Duodenal mucosa (tissue), 2 donors: ENCODE results near the gene IGFL2.
"Not testable (repeated sequence)": the region's sequence is repeated elsewhere in the genome, so short reads cannot be mapped to it uniquely, and the experiment has no call there.

Experiments
- H3K27ac ChIP-seq: one replicate; pipeline ENCODE4 v1.7.0; 2013; ENCODE audit warnings: low read depth, low read length
- H3K27me3 ChIP-seq, 2 donors: one replicate each; pipeline ENCODE4 v1.7.0; 2013; ENCODE audit warnings: low read length in 2 of 2, control low read depth in 1 of 2; ENCODE audit not compliant: insufficient read depth in 2 of 2, control insufficient read depth in 1 of 2
- H3K36me3 ChIP-seq, 2 donors: one replicate each; pipeline ENCODE4 v1.7.0; 2013; ENCODE audit warnings: low read length in 2 of 2, control low read depth in 1 of 2; ENCODE audit not compliant: insufficient read depth in 2 of 2, control insufficient read depth in 1 of 2
- H3K4me1 ChIP-seq, 2 donors: one replicate each; pipeline ENCODE4 v1.7.0; 2013; ENCODE audit warnings: low read length in 2 of 2, control low read depth in 1 of 2; ENCODE audit not compliant: insufficient read depth in 2 of 2, control insufficient read depth in 1 of 2
- H3K4me3 ChIP-seq, 2 donors: one replicate each; pipeline ENCODE4 v1.7.0; 2013; ENCODE audit warnings: low read length in 2 of 2, low read depth in 1 of 2
- H3K9ac ChIP-seq, 2 donors: one replicate each; pipeline ENCODE4 v1.7.0; 2013; ENCODE audit warnings: low read length in 2 of 2, low read depth in 1 of 2
- H3K9me3 ChIP-seq, 2 donors: one replicate each; pipeline ENCODE4 v1.7.0; 2013; ENCODE audit warnings: low read length in 2 of 2, control low read depth in 1 of 2; ENCODE audit not compliant: control insufficient read depth in 1 of 2

IGFL2 gene

DNA sequence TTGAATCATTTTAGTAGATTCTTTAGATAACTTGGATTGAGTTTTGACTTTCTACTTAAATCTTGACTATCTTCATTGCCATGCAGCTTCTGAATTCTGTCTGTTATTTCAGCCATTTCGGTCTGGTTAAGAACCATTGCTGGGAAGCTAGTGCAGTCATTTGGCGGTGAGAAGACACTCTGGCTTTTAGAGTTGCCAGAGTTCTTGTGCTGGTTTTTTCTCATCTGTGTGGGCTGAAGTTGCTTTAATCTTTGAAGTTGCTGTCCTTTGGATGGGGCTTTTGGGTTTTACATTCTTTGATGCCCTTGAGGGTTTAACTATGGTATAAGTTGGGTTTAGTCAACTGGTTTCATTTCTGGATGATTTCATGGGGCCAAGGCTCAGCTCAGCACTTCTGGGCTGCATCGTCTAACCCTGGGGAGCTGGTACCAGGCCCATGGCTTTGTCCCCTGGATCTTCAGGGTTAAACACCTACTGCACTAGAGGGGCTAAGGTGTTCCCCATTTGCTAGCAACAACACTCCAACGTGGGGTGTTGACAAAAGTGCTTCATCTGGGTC, 10.0 kb upstream of the IGFL2 start:
- no peak overlapping the region for H3K4me3 ChIP-seq
- no peak overlapping the region for H3K27ac ChIP-seq
- no peaks in the 10 kb centered on the region for H3K36me3 ChIP-seq
- H3K9ac ChIP-seq, result no peak overlapping the region
- H3K27me3 ChIP-seq, result no peaks in the 10 kb centered on the region
- H3K4me1 ChIP-seq, result no peaks in the 10 kb centered on the region
- no peaks in the 10 kb centered on the region for H3K9me3 ChIP-seq

DNA sequence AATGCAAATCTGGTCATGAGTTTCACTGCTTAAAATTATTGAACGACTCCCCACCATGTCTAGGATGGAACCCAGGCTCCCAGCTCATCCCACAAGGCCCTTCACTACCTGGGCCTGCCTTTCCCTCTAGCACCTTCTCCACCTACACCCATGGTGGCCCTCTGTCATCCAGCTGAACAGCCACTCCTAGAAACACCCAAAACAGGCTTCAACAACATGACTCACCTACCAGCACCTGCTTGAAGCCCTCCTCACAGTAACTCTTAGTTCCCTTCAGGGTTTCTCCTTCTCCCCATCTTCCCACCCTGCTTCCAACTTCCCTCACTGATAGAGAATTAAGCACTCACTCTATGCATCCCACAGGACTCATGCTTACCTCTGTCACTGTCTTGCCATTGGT, 6.6 kb upstream of the IGFL2 start:
- H3K27ac ChIP-seq, result no peak overlapping the region
- H3K4me3 ChIP-seq, result no peak overlapping the region

DNA sequence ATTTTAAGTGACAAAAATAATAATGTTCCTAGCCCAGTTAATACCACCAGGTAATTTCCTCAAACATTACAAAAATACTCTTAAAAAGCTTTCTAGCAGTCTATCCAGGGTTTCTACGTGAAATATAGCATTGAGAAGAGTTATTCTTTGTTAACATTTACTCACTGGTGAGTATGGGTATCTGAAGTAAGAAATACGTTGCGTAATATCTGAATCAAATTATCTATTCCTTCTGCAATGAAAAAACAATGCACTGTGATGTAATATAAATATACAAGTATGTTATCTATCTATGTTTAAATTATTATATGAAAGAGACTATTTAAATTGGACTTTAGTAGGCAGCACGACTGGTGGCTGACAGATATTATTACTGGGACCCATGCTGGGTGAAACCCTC, 5.7 kb upstream of the IGFL2 start:
- Histone ChIP-seq H3K27ac (no peak overlapping the region), H3K27me3 (no peaks in the 10 kb centered on the region), H3K9ac (no peak overlapping the region), H3K4me3 (no peak overlapping the region), H3K9me3 (no peaks in the 10 kb centered on the region), H3K36me3 (no peaks in the 10 kb centered on the region), H3K4me1 (no peaks in the 10 kb centered on the region)

More for the DNA sequence above, 6.6 kb upstream of the IGFL2 start:
- Histone ChIP-seq H3K9me3 (no peaks in the 10 kb centered on the region), H3K4me1 (no peaks in the 10 kb centered on the region), H3K27me3 (no peaks in the 10 kb centered on the region), H3K36me3 (no peaks in the 10 kb centered on the region), H3K9ac (no peak overlapping the region)

DNA sequence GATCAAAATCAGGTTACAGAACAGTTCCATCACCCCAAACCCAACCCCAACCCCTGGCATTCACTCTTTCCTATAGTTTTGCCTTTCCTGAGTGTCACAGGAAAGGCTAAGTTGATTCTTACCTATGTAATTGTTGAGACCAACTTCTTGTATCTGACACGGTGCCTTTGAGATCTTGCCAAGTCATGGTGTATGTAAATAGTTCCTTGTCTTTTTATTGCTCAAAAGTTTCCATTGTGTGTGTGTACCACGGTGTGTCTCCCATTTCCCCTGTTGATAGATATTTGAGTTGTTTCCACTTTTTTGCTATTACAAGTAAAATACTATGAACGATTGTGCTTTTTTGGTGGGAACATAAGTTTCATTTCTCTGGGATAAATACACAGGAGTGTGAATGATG, 3.3 kb upstream of the IGFL2 start:
- H3K27ac ChIP-seq, result no peak overlapping the region
- no peaks in the 10 kb centered on the region for H3K9me3 ChIP-seq
- H3K4me3 ChIP-seq, result no peak overlapping the region
- H3K9ac ChIP-seq, result no peak overlapping the region
- no peaks in the 10 kb centered on the region for H3K4me1 ChIP-seq
- peaks cover 0 to 2% of the 10 kb centered on the region in 2 donors for H3K27me3 ChIP-seq
- H3K36me3 ChIP-seq, result no peaks in the 10 kb centered on the region

DNA sequence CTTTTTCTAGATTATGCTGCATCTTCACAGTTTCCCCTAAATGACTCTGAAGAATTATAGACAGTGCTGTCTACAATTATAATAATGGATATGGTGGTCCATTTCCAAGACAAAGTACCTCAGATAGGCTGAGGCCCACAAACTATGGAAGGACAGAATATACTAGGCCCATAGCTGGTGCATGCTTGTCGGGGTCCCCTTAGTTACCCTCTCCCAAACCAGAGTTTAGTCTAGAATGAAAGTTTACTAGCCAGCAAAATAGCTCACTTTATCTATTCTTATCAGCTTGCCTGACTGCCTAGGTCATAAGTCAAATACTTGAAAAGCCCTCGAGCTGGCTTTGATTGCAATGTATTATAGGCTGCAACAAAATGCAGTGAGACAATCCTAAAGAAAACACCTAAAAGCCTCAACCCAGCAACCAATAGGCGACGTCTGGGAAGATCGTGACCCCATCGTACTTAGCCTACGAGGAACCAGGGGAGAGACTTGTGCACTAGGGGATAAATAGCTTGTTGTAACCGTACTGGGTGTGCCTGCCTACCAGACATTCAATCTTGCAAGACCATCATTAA, 785 bp upstream of the IGFL2 start:
- Histone ChIP-seq H3K4me3 (no peak overlapping the region), H3K9me3 (no peaks in the 10 kb centered on the region), H3K4me1 (no peaks in the 10 kb centered on the region), H3K9ac (no peak overlapping the region), H3K27ac (no peak overlapping the region), H3K36me3 (no peaks in the 10 kb centered on the region), H3K27me3 (peaks cover 0 to 2% of the 10 kb centered on the region in 2 donors)

DNA sequence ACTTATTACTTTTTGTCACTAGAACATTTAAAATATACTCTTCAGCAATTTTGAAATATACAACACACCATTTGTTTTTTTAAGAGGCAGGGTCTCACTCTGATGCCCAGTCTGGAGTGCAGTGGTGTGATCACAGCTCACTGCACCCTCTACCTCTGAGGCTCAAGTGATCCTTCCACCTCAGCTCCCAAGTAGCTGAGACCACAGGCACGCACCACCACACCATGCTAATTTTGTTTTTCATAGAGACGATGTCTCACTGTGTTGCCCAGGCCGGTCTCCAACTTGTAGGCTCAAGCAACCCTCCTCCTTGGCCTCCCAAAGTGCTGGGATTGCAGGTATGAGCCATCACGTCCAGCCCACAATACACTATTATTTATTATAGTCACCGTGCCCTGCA, 2.6 kb downstream of the IGFL2 start:
- Histone ChIP-seq H3K27me3 (peaks cover 0 to 2% of the 10 kb centered on the region in 2 donors), H3K4me3 (no peak overlapping the region), H3K4me1 (no peaks in the 10 kb centered on the region), H3K36me3 (no peaks in the 10 kb centered on the region), H3K9ac (no peak overlapping the region), H3K27ac (no peak overlapping the region), H3K9me3 (no peaks in the 10 kb centered on the region)

DNA sequence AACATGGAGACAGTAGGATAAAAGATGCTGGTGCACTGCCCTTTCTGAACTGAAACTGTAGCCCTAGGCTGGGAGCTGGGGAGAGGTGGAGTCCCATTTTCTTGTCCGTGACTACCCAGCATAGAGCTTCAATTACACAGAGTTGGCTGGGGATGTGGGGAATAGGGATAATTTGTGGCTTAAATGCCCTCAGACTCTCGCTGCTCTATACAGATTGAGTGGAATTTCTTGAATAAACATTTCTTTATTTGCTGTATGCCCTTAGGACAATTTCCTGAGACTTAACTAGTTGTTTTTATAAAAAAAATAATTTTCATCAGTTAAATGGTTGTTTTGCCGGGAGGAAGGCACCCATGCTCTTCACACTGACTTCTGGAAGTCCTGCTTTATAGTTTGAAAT, 7.2 kb downstream of the IGFL2 start:
- Histone ChIP-seq H3K4me1 (peaks cover 0 to 16% of the 10 kb centered on the region in 2 donors), H3K36me3 (no peaks in the 10 kb centered on the region), H3K27me3 (peaks cover 0 to 4% of the 10 kb centered on the region in 2 donors), H3K4me3 (no peak overlapping the region), H3K9me3 (no peaks in the 10 kb centered on the region), H3K9ac (no peak overlapping the region), H3K27ac (no peak overlapping the region)

DNA sequence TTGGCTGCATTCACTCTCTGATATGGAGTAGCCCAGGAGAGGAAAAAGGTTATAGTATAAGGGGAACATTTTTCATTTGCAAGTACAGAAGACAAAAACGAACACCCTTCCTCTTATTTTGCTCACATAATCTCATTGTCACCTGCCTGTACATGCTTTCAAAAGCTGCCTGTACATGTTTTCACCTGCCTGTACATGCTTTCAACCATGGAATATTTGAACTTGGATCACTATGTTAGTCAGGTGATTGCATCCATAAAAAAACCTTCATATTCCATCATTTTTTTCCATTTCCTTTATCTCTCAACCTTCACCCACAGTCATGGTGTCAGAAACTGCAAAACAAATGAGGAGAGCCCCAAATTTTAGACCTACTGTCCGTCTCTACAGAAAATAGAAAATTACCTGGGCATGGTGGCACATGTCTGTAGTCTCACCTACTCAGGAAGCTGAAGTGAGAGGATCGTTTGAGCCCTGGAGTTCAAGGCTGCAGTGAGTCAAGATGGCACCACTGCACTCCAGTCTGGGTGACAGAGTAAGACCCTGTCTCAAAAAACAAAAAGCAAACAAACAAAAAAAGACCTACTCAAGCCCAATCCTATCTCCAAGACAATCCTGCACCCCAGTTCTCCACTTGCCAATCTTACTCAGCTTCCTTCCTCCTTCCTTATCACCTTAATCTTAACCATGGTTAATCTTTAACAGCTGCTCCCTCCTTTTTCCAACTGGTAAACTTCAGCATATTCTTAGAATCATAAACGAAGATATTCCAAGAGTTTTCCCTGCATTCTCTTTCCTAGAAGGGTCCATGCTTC, 11.6 kb downstream of the IGFL2 start:
- Histone ChIP-seq H3K4me3 (no peak overlapping the region), H3K9me3 (no peaks in the 10 kb centered on the region), H3K36me3 (no peaks in the 10 kb centered on the region), H3K9ac (no peak overlapping the region), H3K27me3 (peaks cover 0 to 4% of the 10 kb centered on the region in 2 donors), H3K4me1 (peaks cover 0 to 20% of the 10 kb centered on the region in 2 donors), H3K27ac (no peak overlapping the region)

DNA sequence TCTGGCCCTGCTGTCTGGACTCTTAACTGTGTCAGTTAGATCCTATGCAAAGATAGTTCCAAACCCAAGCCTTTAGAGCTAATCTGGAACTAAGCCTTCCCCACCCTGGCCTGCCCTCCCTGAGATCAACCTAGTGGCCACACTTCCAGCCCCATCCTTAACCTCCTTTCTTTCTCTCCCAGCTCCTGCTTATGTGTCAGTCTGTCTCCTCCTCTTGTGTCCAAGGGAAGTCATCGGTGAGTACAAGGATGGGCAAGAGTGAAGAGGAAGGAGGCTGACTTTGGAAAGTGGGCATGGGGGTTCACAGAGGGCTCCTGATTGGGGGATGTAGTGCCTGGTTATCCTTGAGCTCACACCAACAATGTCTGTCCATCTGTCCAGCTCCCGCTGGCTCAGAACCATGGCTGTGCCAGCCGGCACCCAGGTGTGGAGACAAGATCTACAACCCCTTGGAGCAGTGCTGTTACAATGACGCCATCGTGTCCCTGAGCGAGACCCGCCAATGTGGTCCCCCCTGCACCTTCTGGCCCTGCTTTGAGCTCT, 12.3 kb downstream of the IGFL2 start:
- Histone ChIP-seq H3K9ac (no peak overlapping the region), H3K27me3 (peaks cover 0 to 4% of the 10 kb centered on the region in 2 donors)

DNA sequence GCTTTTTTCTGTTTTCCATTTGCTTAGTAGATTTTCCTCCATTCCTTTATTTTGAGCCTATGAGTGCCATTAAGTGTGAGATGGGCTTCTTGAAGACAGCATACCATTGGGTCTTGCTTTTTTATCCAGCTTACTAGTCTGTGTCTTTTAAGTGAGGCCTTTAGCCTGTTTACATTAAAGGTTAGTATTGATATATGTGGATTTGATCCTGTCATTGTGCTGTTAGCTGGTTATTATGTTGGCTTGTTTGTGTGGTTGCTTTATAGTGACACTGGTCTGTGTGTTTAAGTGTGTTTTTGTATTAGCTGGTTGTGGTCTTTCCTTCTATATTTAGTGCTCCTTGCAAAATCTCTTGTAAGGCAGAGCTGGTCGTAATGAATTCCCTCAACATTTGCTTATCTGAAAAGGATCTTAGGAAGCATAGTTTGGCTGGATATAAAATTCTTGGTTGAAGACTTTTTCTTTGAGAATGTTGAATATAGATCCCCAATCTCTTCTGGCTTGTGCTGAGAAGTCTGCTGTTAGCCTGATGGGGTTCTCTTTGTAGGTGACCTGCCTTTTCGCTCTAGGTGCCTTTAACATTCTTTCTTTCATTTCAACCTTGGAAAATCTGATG, 13.7 kb downstream of the IGFL2 start:
- H3K27me3 ChIP-seq, result not testable (repeated sequence)

More for the DNA sequence above, 12.3 kb downstream of the IGFL2 start:
- Histone ChIP-seq H3K36me3 (no peaks in the 10 kb centered on the region), H3K4me3 (no peak overlapping the region), H3K4me1 (peaks cover 0 to 20% of the 10 kb centered on the region in 2 donors), H3K27ac (no peak overlapping the region), H3K9me3 (no peaks in the 10 kb centered on the region)

More for the DNA sequence above, 13.7 kb downstream of the IGFL2 start:
- H3K4me1 ChIP-seq, result peaks cover 0 to 20% of the 10 kb centered on the region in 2 donors
- not testable (repeated sequence) for H3K36me3 ChIP-seq, H3K27ac ChIP-seq, H3K9ac ChIP-seq, H3K4me3 ChIP-seq, H3K9me3 ChIP-seq
